Measurements from ENCODE around the gene NBEA. TPM values are rescaled to one million over a fixed set of nuclear protein-coding genes. Genes with fewer than 3 reads are reported as not detected.
"Not testable (repeated sequence)": the region's sequence is repeated elsewhere in the genome, so short reads cannot be mapped to it uniquely, and the experiment has no call there.

NBEA gene
- total RNA-seq, 1 donor from 2014 or later, result 6.1 TPM

GRCh38 chr13:34959489-34959888 lies 17.4 kb downstream of the NBEA start:
- Histone ChIP-seq H3K36me3 (ENCODE audit: control insufficient read depth, insufficient read depth, low read length) (no peaks in the 10 kb centered on the region), H3K4me3 (ENCODE audit: low read depth, low read length) (no peak overlapping the region), H3K27me3 (ENCODE audit: control insufficient read depth, insufficient read depth, low read length) (no peaks in the 10 kb centered on the region)
- TF ChIP-seq, protein P1, sequence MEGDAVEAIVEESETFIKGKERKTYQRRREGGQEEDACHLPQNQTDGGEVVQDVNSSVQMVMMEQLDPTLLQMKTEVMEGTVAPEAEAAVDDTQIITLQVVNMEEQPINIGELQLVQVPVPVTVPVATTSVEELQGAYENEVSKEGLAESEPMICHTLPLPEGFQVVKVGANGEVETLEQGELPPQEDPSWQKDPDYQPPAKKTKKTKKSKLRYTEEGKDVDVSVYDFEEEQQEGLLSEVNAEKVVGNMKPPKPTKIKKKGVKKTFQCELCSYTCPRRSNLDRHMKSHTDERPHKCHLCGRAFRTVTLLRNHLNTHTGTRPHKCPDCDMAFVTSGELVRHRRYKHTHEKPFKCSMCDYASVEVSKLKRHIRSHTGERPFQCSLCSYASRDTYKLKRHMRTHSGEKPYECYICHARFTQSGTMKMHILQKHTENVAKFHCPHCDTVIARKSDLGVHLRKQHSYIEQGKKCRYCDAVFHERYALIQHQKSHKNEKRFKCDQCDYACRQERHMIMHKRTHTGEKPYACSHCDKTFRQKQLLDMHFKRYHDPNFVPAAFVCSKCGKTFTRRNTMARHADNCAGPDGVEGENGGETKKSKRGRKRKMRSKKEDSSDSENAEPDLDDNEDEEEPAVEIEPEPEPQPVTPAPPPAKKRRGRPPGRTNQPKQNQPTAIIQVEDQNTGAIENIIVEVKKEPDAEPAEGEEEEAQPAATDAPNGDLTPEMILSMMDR (IDR thresholded peaks at IDR 0.05; ENCODE audit: insufficient read depth, low read length, poor library complexity, severe bottlenecking), result no peak
- DNase-seq (ENCODE audit: low read depth), result no peak

GRCh38 chr13:34964558-34964957 lies 22.5 kb downstream of the NBEA start:
- DNase-seq (ENCODE audit: low read depth), result no peak
- Histone ChIP-seq H3K36me3 (ENCODE audit: control insufficient read depth, insufficient read depth, low read length) (no peaks in the 10 kb centered on the region), H3K4me3 (ENCODE audit: low read depth, low read length) (no peak overlapping the region), H3K27me3 (ENCODE audit: control insufficient read depth, insufficient read depth, low read length) (no peaks in the 10 kb centered on the region)
- TF ChIP-seq, protein P1 (IDR thresholded peaks at IDR 0.05; ENCODE audit: insufficient read depth, low read length, poor library complexity, severe bottlenecking), result no peak

DNA sequence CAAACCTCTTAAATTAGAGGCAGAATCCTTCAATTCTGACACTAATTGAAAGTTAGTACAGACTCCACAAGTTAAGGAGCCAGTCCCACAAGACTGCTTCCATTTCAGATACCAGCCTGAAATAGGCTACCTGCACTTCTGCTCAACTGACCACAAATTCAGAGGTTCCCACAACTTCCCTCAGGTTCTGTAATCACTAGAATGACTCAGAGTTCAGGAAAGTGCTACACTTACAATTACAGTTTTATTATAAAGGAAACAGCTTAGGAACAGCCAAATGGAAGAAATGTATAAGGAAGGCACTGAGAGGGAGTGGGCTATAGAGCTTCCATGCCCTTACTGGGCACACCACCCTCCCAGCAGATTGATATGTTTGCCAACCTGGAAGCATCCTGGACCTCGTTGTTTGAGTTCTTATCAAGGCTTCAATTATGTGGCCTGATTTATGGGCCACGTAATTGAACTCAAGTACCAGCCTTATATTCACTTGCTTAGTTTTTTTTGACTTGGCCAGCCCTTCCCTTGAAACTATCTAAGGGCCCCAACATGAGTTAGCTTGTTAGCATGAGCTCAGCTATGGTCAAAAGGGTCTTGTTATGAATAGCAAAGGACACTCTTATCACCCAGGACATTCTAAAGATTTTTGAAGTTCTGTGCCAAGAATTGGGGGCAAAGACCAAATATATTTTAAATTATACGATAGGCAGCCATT lies 25.9 kb downstream of the NBEA start:
- Histone ChIP-seq H3K27me3 (ENCODE audit: control insufficient read depth, insufficient read depth, low read length) (no peaks in the 10 kb centered on the region), H3K4me3 (ENCODE audit: low read depth, low read length) (no peak overlapping the region), H3K36me3 (ENCODE audit: control insufficient read depth, insufficient read depth, low read length) (no peaks in the 10 kb centered on the region)
- DNase-seq (ENCODE audit: low read depth), result peak; percentile 45
- TF ChIP-seq, protein P1 (IDR thresholded peaks at IDR 0.05; ENCODE audit: insufficient read depth, low read length, poor library complexity, severe bottlenecking), result no peak

GRCh38 chr13:34969539-34969938 lies 27.5 kb downstream of the NBEA start:
- not testable (repeated sequence) for H3K27me3 ChIP-seq (ENCODE audit: control insufficient read depth, insufficient read depth, low read length); H3K4me3 ChIP-seq (ENCODE audit: low read depth, low read length); H3K36me3 ChIP-seq (ENCODE audit: control insufficient read depth, insufficient read depth, low read length); DNase-seq (ENCODE audit: low read depth)

GRCh38 chr13:34970961-34971360 lies 28.9 kb downstream of the NBEA start:
- no peaks in the 10 kb centered on the region for H3K36me3 ChIP-seq (ENCODE audit: control insufficient read depth, insufficient read depth, low read length)
- TF ChIP-seq, protein P1 (IDR thresholded peaks at IDR 0.05; ENCODE audit: insufficient read depth, low read length, poor library complexity, severe bottlenecking), result no peak
- no peak overlapping the region for H3K4me3 ChIP-seq (ENCODE audit: low read depth, low read length)
- no peaks in the 10 kb centered on the region for H3K27me3 ChIP-seq (ENCODE audit: control insufficient read depth, insufficient read depth, low read length)
- DNase-seq (ENCODE audit: low read depth), result no peak

DNA sequence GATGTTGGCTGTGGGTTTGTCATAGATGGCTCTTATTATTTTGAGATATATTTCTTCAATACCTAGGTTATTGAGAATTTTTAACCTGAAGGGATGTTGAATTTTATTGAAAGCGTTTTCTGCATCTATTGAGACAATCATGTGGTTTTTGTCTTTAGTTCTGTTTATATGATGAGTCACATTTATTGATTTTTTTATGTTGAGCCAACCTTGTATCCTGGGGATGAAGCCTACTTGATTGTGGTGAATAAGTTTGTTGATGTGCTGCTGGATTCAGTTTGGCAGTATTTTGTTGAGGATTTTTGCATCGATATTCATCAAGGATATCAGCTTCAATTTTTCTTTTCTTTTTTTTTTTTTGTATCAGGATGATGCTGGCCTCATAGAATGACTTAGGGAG lies 29.4 kb downstream of the NBEA start:
- no peak for DNase-seq (ENCODE audit: low read depth)
- H3K4me3 ChIP-seq (ENCODE audit: low read depth, low read length), result no peak overlapping the region
- no peaks in the 10 kb centered on the region for H3K36me3 ChIP-seq (ENCODE audit: control insufficient read depth, insufficient read depth, low read length)
- TF ChIP-seq, protein P1 (IDR thresholded peaks at IDR 0.05; ENCODE audit: insufficient read depth, low read length, poor library complexity, severe bottlenecking), result no peak
- no peaks in the 10 kb centered on the region for H3K27me3 ChIP-seq (ENCODE audit: control insufficient read depth, insufficient read depth, low read length)

- not testable (repeated sequence) for H3K36me3 ChIP-seq (ENCODE audit: control insufficient read depth, insufficient read depth, low read length); H3K27me3 ChIP-seq (ENCODE audit: control insufficient read depth, insufficient read depth, low read length); H3K4me3 ChIP-seq (ENCODE audit: low read depth, low read length); DNase-seq (ENCODE audit: low read depth)
Measured at GRCh38 chr13:34985199-34985598, 43.1 kb downstream of the NBEA start.

All from kidney epithelial cell (primary cell).